Measurements from ENCODE around the gene NXF1. TPM values are rescaled to one million over a fixed set of nuclear protein-coding genes. Genes with fewer than 3 reads are reported as not detected.
A peak's percentile ranks its signal among the peaks of the same experiment; 100 is the strongest.

NXF1 gene
- total and polyA plus RNA-seq, 2 of the 13 experiments (the other 11 are each of a cell fraction or from before 2014, with no cell fraction given): 30.4 to 30.9 TPM

DNA sequence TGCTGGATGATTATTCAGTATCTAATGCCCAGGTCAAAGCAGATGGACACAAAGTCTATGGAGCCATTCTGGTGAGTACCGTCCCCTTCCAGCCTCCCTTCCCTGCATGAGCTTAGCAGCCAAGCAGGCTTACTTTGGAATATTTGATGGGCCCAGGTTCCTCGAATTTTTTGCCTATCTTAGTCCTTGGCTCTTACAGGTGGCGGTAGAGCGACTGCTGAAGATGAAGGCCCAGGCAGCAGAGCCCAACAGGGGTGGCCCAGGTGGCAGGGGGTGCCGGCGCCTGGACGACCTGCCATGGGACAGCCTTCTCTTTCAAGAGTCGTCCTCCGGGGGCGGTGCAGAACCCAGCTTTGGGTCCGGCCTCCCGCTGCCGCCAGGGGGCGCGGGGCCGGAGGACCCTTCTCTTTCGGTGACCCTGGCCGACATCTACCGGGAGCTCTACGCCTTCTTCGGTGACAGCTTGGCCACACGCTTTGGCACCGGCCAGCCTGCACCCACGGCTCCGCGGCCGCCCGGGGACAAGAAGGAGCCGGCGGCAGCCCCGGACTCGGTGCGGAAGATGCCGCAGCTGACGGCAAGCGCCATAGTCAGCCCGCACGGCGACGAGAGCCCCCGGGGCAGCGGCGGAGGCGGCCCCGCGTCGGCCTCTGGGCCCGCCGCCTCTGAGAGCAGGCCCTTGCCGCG, 18.8 kb downstream of the NXF1 start (continued):
- TF ChIP-seq, protein P1, sequence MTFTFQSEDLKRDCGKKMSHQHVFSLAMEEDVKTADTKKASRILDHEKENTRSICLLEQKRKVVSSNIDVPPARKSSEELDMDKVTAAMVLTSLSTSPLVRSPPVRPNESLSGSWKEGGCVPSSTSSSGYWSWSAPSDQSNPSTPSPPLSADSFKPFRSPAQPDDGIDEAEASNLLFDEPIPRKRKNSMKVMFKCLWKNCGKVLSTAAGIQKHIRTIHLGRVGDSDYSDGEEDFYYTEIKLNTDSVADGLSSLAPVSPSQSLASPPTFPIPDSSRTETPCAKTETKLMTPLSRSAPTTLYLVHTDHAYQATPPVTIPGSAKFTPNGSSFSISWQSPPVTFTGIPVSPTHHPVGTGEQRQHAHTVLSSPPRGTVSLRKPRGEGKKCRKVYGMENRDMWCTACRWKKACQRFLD (CRISPR knock-in tag; IDR thresholded peaks at IDR 0.05; ENCODE audit: borderline replicate concordance): no peak
- TF ChIP-seq, protein P2, sequence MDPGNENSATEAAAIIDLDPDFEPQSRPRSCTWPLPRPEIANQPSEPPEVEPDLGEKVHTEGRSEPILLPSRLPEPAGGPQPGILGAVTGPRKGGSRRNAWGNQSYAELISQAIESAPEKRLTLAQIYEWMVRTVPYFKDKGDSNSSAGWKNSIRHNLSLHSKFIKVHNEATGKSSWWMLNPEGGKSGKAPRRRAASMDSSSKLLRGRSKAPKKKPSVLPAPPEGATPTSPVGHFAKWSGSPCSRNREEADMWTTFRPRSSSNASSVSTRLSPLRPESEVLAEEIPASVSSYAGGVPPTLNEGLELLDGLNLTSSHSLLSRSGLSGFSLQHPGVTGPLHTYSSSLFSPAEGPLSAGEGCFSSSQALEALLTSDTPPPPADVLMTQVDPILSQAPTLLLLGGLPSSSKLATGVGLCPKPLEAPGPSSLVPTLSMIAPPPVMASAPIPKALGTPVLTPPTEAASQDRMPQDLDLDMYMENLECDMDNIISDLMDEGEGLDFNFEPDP (CRISPR knock-in tag; conservative IDR thresholded peaks at IDR 0.05): no peak
- TF ChIP-seq RXRA (CRISPR knock-in tag; IDR thresholded peaks at IDR 0.05) (peak; percentile 75), IRF2 (CRISPR knock-in tag; IDR thresholded peaks at IDR 0.05) (peak; percentile 54; the same call in 1 of the 2 replicates), KLF11 (CRISPR knock-in tag; IDR thresholded peaks at IDR 0.05) (no peak), KAT8 (CRISPR knock-in tag; IDR thresholded peaks at IDR 0.05) (no peak), SCMH1 (CRISPR knock-in tag; IDR thresholded peaks at IDR 0.05; ENCODE audit: borderline replicate concordance) (no peak), ZBTB21 (CRISPR knock-in tag; IDR thresholded peaks at IDR 0.05) (no peak), HDAC2 (CRISPR knock-in tag; IDR thresholded peaks at IDR 0.05) (peak; percentile 54; the same call in 1 of the 2 replicates), ZNF543 (CRISPR knock-in tag; IDR thresholded peaks at IDR 0.05) (no peak)
- TF ChIP-seq, protein P3, sequence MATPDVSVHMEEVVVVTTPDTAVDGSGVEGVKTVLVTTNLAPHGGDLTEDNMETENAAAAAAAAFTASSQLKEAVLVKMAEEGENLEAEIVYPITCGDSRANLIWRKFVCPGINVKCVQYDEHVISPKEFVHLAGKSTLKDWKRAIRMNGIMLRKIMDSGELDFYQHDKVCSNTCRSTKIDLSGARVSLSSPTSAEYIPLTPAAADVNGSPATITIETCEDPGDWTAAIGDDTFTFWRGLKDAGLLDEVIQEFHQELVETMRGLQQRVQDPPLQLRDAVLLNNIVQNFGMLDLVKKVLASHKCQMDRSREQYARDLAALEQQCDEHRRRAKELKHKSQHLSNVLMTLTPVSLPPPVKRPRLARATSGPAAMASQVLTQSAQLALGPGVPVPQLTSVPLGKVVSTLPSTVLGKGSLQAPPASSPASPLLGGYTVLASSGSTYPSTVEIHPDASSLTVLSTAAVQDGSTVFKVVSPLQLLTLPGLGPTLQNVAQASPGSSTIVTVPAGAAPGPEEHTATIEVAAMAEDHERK (CRISPR knock-in tag; IDR thresholded peaks at IDR 0.05; ENCODE audit: low read depth): no peak
- TF ChIP-seq, protein P4, sequence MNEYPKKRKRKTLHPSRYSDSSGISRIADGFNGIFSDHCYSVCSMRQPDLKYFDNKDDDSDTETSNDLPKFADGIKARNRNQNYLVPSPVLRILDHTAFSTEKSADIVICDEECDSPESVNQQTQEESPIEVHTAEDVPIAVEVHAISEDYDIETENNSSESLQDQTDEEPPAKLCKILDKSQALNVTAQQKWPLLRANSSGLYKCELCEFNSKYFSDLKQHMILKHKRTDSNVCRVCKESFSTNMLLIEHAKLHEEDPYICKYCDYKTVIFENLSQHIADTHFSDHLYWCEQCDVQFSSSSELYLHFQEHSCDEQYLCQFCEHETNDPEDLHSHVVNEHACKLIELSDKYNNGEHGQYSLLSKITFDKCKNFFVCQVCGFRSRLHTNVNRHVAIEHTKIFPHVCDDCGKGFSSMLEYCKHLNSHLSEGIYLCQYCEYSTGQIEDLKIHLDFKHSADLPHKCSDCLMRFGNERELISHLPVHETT (CRISPR knock-in tag; conservative IDR thresholded peaks at IDR 0.05): peak; percentile 76
- TF ChIP-seq, protein P5, sequence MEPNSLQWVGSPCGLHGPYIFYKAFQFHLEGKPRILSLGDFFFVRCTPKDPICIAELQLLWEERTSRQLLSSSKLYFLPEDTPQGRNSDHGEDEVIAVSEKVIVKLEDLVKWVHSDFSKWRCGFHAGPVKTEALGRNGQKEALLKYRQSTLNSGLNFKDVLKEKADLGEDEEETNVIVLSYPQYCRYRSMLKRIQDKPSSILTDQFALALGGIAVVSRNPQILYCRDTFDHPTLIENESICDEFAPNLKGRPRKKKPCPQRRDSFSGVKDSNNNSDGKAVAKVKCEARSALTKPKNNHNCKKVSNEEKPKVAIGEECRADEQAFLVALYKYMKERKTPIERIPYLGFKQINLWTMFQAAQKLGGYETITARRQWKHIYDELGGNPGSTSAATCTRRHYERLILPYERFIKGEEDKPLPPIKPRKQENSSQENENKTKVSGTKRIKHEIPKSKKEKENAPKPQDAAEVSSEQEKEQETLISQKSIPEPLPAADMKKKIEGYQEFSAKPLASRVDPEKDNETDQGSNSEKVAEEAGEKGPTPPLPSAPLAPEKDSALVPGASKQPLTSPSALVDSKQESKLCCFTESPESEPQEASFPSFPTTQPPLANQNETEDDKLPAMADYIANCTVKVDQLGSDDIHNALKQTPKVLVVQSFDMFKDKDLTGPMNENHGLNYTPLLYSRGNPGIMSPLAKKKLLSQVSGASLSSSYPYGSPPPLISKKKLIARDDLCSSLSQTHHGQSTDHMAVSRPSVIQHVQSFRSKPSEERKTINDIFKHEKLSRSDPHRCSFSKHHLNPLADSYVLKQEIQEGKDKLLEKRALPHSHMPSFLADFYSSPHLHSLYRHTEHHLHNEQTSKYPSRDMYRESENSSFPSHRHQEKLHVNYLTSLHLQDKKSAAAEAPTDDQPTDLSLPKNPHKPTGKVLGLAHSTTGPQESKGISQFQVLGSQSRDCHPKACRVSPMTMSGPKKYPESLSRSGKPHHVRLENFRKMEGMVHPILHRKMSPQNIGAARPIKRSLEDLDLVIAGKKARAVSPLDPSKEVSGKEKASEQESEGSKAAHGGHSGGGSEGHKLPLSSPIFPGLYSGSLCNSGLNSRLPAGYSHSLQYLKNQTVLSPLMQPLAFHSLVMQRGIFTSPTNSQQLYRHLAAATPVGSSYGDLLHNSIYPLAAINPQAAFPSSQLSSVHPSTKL (CRISPR knock-in tag; IDR thresholded peaks at IDR 0.05): 0 out of 2 replicates have a peak, but pooled peaks have one; percentile 19
- TF ChIP-seq, protein P6, sequence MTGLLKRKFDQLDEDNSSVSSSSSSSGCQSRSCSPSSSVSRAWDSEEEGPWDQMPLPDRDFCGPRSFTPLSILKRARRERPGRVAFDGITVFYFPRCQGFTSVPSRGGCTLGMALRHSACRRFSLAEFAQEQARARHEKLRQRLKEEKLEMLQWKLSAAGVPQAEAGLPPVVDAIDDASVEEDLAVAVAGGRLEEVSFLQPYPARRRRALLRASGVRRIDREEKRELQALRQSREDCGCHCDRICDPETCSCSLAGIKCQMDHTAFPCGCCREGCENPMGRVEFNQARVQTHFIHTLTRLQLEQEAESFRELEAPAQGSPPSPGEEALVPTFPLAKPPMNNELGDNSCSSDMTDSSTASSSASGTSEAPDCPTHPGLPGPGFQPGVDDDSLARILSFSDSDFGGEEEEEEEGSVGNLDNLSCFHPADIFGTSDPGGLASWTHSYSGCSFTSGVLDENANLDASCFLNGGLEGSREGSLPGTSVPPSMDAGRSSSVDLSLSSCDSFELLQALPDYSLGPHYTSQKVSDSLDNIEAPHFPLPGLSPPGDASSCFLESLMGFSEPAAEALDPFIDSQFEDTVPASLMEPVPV (CRISPR knock-in tag; IDR thresholded peaks at IDR 0.05): no peak
- TF ChIP-seq, protein P7, sequence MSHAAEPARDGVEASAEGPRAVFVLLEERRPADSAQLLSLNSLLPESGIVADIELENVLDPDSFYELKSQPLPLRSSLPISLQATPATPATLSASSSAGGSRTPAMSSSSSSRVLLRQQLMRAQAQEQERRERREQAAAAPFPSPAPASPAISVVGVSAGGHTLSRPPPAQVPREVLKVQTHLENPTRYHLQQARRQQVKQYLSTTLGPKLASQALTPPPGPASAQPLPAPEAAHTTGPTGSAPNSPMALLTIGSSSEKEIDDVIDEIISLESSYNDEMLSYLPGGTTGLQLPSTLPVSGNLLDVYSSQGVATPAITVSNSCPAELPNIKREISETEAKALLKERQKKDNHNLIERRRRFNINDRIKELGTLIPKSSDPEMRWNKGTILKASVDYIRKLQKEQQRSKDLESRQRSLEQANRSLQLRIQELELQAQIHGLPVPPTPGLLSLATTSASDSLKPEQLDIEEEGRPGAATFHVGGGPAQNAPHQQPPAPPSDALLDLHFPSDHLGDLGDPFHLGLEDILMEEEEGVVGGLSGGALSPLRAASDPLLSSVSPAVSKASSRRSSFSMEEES (CRISPR knock-in tag; IDR thresholded peaks at IDR 0.05): no peak
- TF ChIP-seq, protein P8, sequence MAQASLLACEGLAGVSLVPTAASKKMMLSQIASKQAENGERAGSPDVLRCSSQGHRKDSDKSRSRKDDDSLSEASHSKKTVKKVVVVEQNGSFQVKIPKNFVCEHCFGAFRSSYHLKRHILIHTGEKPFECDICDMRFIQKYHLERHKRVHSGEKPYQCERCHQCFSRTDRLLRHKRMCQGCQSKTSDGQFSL (CRISPR knock-in tag; IDR thresholded peaks at IDR 0.05): no peak
